Activated gamma-delta T cell (primary cell): ENCODE results near the gene SOHLH1.

Source experiments
- DNase-seq: peaks from one replicate; lab custom pipeline; 2025; lab: John Stamatoyannopoulos, UW
- total RNA-seq, 2 donors: gene quantifications; one replicate each; lab custom pipeline; 2026; lab: John Stamatoyannopoulos, UW

The SOHLH1 gene, protein sequence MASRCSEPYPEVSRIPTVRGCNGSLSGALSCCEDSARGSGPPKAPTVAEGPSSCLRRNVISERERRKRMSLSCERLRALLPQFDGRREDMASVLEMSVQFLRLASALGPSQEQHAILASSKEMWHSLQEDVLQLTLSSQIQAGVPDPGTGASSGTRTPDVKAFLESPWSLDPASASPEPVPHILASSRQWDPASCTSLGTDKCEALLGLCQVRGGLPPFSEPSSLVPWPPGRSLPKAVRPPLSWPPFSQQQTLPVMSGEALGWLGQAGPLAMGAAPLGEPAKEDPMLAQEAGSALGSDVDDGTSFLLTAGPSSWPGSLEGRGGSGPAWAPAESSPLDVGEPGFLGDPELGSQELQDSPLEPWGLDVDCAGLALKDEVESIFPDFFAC
- 0 to 0.04 reads per million in 2 donors for total RNA-seq

DNA sequence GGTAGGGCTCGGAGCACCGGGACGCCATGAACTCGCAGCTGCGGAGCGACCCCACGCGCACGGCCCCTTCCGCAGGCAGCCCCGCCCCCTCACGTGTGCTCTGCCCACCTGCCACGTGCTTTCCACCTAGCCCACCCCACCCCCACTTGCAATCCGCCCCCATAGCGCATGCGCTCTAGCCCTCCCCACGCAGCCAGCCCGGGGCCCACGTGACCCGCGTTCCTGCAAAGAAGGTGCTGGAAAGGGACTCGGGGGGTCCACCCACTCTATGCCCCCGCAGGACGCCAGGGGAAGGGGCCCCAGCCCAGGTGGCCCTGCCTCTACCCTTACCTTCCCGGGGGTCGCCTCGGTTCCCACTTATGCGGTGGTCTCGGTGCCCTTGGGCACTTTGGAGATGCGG is at the start of gene SOHLH1:
SOHLH1 (minus strand) TSS at position 42 of the 400 bp plus-strand sequence; CDS start at position 28, 14 bp downstream.
- DNase-seq, result no peak

GRCh38 chr9:135748676-135749075 is 49.4 kb upstream of the SOHLH1 start:
- DNase-seq, result no peak

- DNase-seq, result no peak
Observed at GRCh38 chr9:135747311-135747710, 48.0 kb upstream of the SOHLH1 start.

DNA sequence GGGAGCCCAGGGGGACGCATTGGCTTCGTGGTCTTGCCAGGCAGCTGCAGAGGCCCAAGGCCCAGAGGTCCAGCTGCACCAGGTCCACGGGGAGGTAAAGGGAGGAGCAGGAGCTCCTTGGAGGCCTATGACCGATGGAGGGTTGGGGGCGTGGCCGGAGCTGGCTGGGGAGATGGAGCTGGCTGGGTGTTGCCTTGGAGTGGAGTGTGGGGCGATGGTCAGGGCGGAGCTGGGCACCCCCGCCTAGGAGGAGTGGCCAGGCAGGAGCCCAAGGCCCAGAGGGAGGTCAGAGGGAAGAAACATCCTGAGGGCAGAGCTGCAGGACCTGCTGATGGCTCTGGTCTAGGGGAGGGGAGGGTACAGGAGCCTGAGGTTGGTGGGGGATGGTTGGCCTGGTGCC is 47.3 kb upstream of the SOHLH1 start:
- no peak for DNase-seq

GRCh38 chr9:135745686-135746324 is 46.5 kb upstream of the SOHLH1 start:
- no peak for DNase-seq

DNA sequence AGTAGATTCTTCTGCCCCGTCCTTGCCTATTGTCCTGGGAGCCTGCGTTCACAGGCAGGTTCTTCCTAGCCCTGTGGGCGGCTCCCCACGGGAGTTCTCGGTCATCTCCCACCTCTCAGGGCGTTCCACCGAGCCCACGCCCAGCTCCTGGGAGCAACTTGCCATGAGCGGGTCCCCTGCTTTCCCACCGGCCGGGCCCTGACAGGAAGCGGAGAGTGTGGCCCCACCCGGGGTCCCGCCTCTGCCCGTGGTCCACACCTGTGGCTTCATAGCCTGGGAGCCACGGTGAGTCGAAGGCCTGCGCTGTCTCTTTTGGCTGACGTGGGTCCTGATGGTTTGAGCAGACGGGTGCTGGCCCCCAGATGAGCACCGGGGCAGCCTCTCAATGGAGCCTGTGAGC is 45.9 kb upstream of the SOHLH1 start:
- DNase-seq, result no peak

- DNase-seq, result no peak
Observed at GRCh38 chr9:135744333-135745070, 45.2 kb upstream of the SOHLH1 start.

- DNase-seq, result no peak
Observed at GRCh38 chr9:135743546-135744332, 44.5 kb upstream of the SOHLH1 start.

- no peak for DNase-seq
Observed at GRCh38 chr9:135743021-135743420, 43.7 kb upstream of the SOHLH1 start.

DNA sequence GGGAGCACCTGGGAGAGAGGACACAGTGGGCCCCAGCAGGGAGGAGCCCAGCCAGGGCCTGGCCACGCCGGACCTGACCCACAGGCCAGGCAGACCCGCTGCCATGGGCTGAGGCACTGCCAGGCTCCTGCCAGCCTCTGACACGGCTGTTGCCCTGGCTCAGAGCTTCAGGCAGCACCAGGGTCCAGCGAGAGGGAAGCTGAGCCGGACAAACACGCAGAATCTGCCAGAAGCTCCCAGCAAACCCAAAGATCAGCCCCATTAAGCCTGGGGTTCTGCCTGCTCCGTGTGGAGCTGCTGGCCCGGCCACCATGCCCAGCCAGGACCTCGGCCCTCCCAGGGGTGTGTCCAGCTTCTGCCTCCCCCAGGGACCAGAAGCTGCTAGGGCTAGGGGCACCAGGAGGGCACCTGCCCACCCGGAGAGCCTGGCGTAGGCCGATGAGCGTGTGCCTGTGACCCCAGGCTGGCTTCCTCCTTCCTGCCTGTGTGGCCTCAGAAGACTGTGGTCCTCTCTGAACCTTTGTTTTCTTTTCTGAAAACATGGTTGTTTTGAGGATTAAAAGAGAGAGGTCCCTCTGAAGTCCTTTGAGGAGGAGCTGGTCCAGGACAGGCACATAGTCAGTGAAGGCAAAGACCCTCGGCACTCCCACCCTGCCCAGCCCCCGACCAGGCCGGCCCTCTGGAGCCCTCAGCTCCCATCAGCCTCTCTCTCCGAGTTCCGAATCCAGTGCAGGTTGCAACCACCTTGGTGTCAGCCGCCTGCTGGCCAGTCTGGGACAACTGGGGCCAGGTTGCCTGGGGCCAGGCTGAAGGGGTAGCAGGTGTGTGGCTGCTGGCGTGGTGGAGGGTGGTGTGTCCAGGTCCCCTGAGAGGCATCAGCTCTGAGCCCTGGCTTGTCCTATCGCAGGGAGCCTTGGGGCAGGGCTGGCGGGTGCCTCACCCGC is 42.3 kb upstream of the SOHLH1 start:
- no peak for DNase-seq

DNA sequence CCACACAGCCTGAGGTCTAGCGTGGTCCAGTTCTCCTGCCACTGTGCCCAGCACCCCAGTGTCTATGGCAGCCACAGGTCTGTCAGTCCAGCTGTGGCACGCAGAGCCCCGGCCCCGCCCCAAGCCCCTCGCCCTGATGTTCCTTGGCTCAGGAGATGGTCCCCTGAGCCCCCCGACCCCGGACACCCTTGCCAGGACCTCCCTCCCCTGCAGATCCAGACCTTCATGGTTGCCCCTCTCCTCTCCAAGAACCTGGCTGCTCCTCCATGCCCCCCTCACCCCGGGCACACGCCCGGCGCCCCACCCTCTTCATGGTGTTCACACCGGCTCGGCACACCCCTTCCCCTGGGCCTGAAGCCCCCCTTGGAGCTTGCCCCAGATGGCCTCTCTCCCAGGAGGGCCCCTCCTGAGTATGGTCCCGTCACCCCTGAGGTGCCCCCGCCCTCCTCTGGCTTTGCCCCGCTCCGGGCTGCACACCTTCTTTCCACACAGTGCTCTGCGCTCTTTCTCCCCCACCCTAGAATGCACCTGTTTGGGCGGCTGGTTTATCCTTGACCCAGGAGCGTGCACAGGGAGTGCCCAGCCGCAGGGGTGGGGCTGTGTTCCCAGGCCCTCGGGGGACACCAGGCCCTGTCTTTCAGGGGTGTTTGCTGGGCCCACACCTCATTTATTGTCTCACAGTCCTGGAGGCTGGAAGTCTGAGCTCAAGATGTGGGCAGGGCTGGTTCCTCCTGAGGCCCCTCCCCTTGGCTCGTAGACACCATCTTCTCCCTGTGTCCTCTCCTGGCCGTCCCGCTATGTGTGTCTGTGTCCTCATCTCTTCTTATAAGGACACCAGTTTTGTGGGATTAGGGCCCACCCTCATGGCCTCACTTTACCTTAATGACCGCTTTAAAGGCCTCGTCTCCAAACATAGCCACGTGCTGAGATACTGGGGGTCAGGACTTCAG is 40.3 kb upstream of the SOHLH1 start:
- DNase-seq, result no peak

DNA sequence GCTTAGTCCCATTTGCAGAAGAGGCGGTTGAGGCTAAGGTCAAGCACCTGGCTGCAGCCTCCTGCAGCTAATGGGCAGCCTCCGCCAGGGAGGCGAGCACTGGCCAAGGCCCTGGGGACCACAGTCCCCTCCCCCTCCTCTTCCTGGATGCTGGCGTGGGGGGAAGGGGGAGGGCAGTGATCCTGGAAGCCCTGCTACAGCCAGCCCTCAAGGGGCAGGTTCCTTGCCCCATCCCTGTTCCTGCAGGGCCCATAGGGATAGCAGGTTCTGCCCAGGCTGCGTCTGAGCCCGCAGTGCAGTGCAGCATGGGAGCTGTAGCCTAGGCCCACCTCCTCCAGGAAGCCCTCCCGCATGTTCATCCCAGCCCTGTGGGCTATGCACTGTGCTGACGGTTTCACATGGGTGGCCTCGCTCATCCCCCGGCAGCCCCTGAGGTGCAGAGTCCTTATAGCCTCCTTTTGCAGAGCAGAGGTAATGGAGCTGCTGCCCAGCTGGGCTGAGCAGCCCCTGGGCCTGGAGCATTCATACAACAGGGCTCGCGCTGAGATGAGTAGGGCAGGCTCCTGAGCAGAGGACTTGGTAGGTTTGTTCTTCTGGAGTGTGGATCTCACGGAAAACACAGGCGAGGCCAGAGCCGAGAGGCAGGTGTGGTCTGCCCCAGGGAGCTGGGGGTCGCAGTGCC is 38.7 kb upstream of the SOHLH1 start:
- DNase-seq, result no peak

DNA sequence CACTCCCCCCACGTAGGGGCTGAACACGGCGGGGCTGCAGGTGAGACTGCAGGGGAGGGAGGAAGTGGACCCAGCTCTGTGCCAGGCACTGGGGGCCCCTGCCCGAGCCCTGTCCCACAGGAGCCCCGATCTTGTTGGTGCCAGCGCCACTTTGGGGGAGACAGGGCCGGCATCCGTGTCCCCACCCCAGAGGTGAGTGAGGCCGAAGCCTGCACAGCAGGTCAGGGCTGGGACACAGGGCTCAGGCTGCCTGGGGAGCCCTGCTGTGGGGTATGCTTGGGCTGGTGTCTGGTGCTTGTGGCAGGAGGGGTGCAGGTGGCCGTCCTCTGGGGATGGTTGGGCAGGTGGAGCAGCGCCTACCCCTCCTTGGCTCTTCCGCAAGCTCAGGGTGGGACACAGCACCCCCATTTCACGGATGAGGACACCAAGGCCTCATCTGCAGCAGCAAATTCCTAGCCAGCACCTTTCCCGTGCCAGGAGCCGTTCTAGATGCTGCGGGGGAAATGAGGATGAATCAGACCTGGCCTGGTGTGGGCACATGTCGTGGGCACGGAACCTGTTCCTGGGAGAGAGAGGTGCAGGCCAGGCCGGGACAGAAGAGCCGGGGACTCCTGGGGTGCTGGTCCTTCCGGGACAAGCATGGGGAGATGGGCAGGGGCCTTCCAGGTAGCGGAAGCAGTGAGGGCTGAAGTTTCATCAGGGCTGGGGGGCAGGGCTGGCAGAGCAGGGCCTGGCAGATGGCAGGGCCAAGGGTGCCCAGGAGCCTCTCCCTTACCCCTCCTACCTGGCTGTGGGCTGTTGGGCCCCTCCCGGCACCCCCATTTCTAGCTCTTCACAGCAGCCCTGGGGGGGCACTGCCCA is 37.9 kb upstream of the SOHLH1 start:
- no peak for DNase-seq

DNA sequence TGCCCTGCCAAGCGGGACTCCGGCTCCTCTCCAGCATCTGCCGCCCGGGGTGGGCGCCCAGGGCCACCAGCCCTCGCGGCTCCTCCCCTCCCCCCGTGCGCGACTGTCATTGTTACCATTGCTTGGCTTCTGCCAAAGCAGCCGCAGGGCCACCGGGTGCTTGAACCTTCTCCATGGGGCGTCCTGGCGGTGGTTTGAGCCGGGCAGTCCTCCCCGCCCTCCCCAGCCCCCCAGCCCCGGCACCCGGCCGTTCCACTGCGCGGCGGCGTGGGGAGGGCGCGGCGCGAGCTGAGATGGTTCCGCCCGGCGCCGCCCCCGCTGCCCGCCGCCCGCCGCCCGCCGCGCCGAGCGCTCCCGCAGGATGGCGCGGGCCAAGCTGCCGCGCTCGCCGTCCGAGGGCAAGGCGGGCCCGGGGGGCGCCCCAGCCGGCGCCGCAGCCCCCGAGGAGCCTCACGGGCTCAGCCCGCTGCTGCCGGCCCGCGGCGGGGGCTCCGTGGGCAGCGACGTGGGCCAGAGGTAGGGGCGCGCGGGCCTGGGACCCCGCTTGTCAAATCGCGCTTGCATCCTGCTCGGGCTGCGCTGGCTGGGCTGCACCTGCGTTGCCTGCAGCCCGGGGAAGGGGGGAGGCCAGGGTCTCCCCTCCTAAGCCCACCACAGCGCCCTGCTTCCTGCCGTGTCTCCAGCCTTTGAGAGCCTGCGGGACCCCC is 37.1 kb upstream of the SOHLH1 start:
- no peak for DNase-seq

DNA sequence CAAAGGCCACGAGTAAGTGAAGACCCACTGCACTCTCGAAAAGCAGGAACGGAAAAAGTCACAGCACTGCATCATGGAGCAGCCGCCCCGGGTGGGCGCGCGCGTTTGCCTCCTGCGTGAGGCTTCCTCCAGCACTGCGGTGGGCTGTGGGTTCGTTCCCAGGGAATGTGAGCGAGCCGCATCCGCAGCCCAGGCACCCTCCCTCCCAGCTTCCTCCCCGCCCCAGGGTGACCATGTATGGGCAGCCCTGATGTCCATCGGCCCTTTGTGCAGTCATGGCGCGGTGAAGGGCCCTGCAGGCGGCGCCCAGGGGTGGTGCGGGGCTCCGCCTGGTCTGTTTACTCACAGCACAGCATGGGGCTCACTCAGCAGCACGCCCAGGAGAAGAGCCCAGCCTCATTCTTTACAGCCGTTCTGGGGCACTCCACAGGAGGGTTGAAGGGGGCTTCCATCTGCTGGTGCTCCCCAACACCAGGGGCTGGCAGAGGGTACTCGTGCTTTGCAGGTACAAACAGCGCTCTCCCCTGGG is 35.4 kb upstream of the SOHLH1 start:
- no peak for DNase-seq

DNA sequence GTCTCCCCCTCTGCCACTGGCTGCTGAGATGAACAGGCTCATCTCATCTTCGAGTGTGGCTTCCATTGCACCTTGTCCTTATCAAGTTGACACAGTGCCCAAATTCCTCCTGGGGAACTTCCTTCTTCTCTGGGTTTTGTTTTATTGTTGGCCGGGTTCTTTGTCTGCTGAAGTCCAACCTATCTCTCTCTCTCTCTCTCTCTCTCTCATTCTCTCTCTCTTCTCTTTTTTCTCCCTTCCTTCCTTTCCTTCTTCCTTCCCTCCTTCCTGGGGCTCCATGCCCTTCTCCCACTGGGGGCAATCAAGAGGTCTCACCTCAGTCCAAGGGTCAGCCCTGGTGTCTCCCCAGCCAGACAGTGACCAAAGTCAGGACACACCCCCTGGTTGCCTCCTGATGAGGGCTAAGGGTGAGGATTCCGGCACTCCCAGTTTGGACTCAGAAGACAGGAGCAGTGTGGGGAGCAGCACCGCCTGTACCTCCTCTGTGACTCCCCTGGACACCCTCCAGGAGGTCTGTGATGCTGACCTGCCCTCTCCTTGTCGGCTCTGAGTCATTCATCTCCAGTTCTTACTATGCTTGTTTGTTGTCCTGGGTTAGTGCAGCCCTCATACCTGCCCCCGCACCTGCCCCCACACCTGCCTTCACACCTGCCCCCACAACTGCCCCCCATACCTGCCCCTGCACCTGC is 33.4 kb upstream of the SOHLH1 start:
- DNase-seq, result no peak

DNA sequence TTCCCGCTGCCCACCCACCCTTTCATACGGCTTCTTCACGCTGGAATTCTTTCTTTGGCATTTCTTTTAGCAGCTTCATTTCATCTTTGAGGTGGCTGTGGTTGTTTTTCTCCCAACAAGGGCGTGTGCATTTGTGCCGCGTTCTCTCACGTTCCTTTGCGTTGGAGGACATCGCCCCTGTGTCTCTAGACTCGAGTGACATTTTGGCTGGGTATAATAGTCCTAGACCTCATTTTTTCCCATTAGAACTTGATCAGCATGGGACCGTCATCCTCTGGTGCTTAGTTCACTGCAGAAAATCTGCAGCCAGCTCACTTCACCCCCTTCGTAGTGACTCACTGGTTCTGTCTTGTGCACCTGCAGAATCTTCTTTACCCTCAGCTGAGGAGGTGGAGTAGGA is 32.2 kb upstream of the SOHLH1 start:
- DNase-seq, result no peak
